CD4-positive, alpha-beta memory T cell (primary cell): ENCODE results near the gene ASB10. TPM values are rescaled to one million over a fixed set of nuclear protein-coding genes. Genes with fewer than 3 reads are reported as not detected.

Experiments
- CTCF ChIA-PET: fragments of 350-600 bp; sonication (Branson Sonifier 250); formaldehyde crosslinking; loops from one replicate; lab custom pipeline; 2021; ENCODE audit warnings: inconsistent platforms; ENCODE audit not compliant: partially characterized antibody; lab: Charles Lee
- POLR2A ChIA-PET: fragments of 350-600 bp; sonication (Branson Sonifier 250); formaldehyde crosslinking; loops from one replicate; lab custom pipeline; 2021; ENCODE audit not compliant: partially characterized antibody; lab: Charles Lee
- DNase-seq, 5 donors: peaks; one replicate each; pipeline versions ENCODE4 v3.0.0 to v3.0.0-alpha.2; 2020 to 2022; ENCODE audit warnings: mixed read lengths in 1 of 5
- H3K27ac ChIP-seq: one replicate; pipeline ENCODE4 v1.7.0; 2013; ENCODE audit warnings: low read depth, low read length
- H3K27me3 ChIP-seq: 2 replicates; pipeline ENCODE4 v1.7.0; 2013; ENCODE audit warnings: mild to moderate bottlenecking, low read length, moderate library complexity; ENCODE audit not compliant: insufficient read depth
- H3K36me3 ChIP-seq: 2 replicates; pipeline ENCODE4 v1.7.0; 2013; ENCODE audit warnings: mild to moderate bottlenecking, low read length, moderate library complexity; ENCODE audit not compliant: insufficient read depth
- H3K4me1 ChIP-seq: 2 replicates; pipeline ENCODE4 v1.7.0; 2013; ENCODE audit warnings: mild to moderate bottlenecking, low read length, moderate library complexity; ENCODE audit not compliant: insufficient read depth
- H3K4me3 ChIP-seq, 2 donors: one replicate each; pipeline ENCODE4 v1.7.0; 2013; ENCODE audit warnings: low read length in 2 of 2, mild to moderate bottlenecking in 1 of 2
- H3K9me3 ChIP-seq, 2 donors: one replicate each; pipeline ENCODE4 v1.7.0; 2013; ENCODE audit warnings: low read length in 2 of 2, control low read depth in 1 of 2; ENCODE audit not compliant: control insufficient read depth in 1 of 2
- H3K27ac Mint-ChIP-seq, 7 donors: one replicate each; pipeline ENCODE4 v1.8.0; 2020 to 2021; ENCODE audit warnings: mixed read lengths in 7 of 7, mild to moderate bottlenecking in 6 of 7, inconsistent platforms in 3 of 7, moderate library complexity in 3 of 7
- H3K27me3 Mint-ChIP-seq, 2 donors: one replicate each; pipeline ENCODE4 v1.8.0; 2020 to 2021; ENCODE audit warnings: mixed read lengths in 2 of 2
- H3K36me3 Mint-ChIP-seq, 2 donors: one replicate each; pipeline ENCODE4 v1.8.0; 2020 to 2021; ENCODE audit warnings: mixed read lengths in 2 of 2, inconsistent platforms in 1 of 2, mild to moderate bottlenecking in 1 of 2
- H3K4me1 Mint-ChIP-seq, 4 donors: one replicate each; pipeline ENCODE4 v1.8.0; 2020 to 2021; ENCODE audit warnings: mixed read lengths in 4 of 4, mild to moderate bottlenecking in 1 of 4
- H3K4me3 Mint-ChIP-seq, 8 donors: one replicate each; pipeline ENCODE4 v1.8.0; 2020 to 2021; ENCODE audit warnings: mixed read lengths in 8 of 8, mild to moderate bottlenecking in 7 of 8, moderate library complexity in 6 of 8, inconsistent platforms in 3 of 8
- H3K9me3 Mint-ChIP-seq, 8 donors: one replicate each; pipeline ENCODE4 v1.8.0; 2020 to 2021; ENCODE audit warnings: mixed read lengths in 8 of 8, mild to moderate bottlenecking in 5 of 8, inconsistent platforms in 3 of 8, moderate library complexity in 1 of 8
- intact Hi-C: fragments of 100-400 bp; cut with micrococcal nuclease; formaldehyde crosslinking; loops from one replicate; pipeline ENCODE4 v1.15.1; 2023
- polyA plus RNA-seq, 2 donors: library from polyadenylated mRNA; unstranded; fragments of 300-500 nt; fragmentation: Illumina TruSeq; gene quantifications; one replicate each; pipeline ENCODE4 v1.2.3, GENCODE V29; 2021
- total RNA-seq, 2 experiments: library from RNA; stranded (reverse); gene quantifications; one replicate each; pipeline ENCODE4 v1.2.3, GENCODE V29; 2021

ASB10 gene
- total and polyA plus RNA-seq, 4 experiments from 2014 or later = not detected

- DNase-seq = no peak
- no peak overlapping the region for H3K4me3 ChIP-seq
- no peak overlapping the region for H3K27ac ChIP-seq
- H3K9me3 Mint-ChIP-seq = no peaks in the 10 kb centered on the region
- intact Hi-C loops = no loop called here
- H3K4me3 Mint-ChIP-seq = no peak overlapping the region
- peaks cover under 1 to 10% (median 9%) of the 10 kb centered on the region in 4 donors for H3K4me1 Mint-ChIP-seq
- peaks cover 16% of the 10 kb centered on the region for H3K4me1 ChIP-seq
- ChIA-PET CTCF (no interaction called here), POLR2A (interaction anchor here (0.5 to 1.2 kb wide), 2 partner anchors 15 to 30 kb away, joined by 3 to 4 read pairs; no protein-coding TSS in a partner anchor)
- H3K27ac Mint-ChIP-seq = peak overlapping the region in 2 of 7 donors; percentile 24 to 46
- H3K27me3 Mint-ChIP-seq = no peaks in the 10 kb centered on the region
- no peaks in the 10 kb centered on the region for H3K36me3 Mint-ChIP-seq
- H3K36me3 ChIP-seq = no peaks in the 10 kb centered on the region
- H3K9me3 ChIP-seq = no peaks in the 10 kb centered on the region
- peaks cover 9% of the 10 kb centered on the region for H3K27me3 ChIP-seq
Observed at GRCh38 chr7:151198945-151199848, 12.1 kb upstream of the ASB10 start.

GRCh38 chr7:151197932-151198331 is 10.9 kb upstream of the ASB10 start:
- no peak for DNase-seq
- H3K9me3 ChIP-seq = no peaks in the 10 kb centered on the region
- peaks cover 21% of the 10 kb centered on the region for H3K4me1 ChIP-seq
- ChIA-PET CTCF (no interaction called here), POLR2A (no interaction called here)
- no peak overlapping the region for H3K4me3 ChIP-seq
- no peaks in the 10 kb centered on the region for H3K27me3 Mint-ChIP-seq
- H3K4me1 Mint-ChIP-seq = peaks cover 3 to 17% (median 11%) of the 10 kb centered on the region in 4 donors
- peaks cover 9% of the 10 kb centered on the region for H3K27me3 ChIP-seq
- intact Hi-C loops = no loop called here
- H3K9me3 Mint-ChIP-seq = no peaks in the 10 kb centered on the region
- no peak overlapping the region for H3K4me3 Mint-ChIP-seq
- no peak overlapping the region for H3K27ac ChIP-seq
- H3K36me3 ChIP-seq = no peaks in the 10 kb centered on the region
- no peak overlapping the region for H3K27ac Mint-ChIP-seq
- H3K36me3 Mint-ChIP-seq = no peaks in the 10 kb centered on the region

GRCh38 chr7:151195616-151196450 is 8.8 kb upstream of the ASB10 start:
- intact Hi-C loops = no loop called here
- H3K4me3 Mint-ChIP-seq = no peak overlapping the region
- H3K9me3 Mint-ChIP-seq = no peaks in the 10 kb centered on the region
- no peak overlapping the region for H3K27ac ChIP-seq
- H3K4me1 Mint-ChIP-seq = peaks cover 3 to 17% (median 11%) of the 10 kb centered on the region in 4 donors
- H3K36me3 ChIP-seq = no peaks in the 10 kb centered on the region
- POLR2A ChIA-PET = no interaction called here
- peaks cover 9% of the 10 kb centered on the region for H3K27me3 ChIP-seq
- no peaks in the 10 kb centered on the region for H3K27me3 Mint-ChIP-seq
- H3K4me1 ChIP-seq = peaks cover 21% of the 10 kb centered on the region
- no peak overlapping the region for H3K4me3 ChIP-seq
- H3K27ac Mint-ChIP-seq = no peak overlapping the region
- CTCF ChIA-PET = interaction anchor here (1.1 kb wide), 1 partner anchor 11 kb away, joined by 3 read pairs; no protein-coding TSS in a partner anchor
- no peaks in the 10 kb centered on the region for H3K9me3 ChIP-seq
- H3K36me3 Mint-ChIP-seq = no peaks in the 10 kb centered on the region
- no peak for DNase-seq

- H3K36me3 Mint-ChIP-seq = no peaks in the 10 kb centered on the region
- intact Hi-C loops = no loop called here
- no peak overlapping the region for H3K27ac ChIP-seq
- DNase-seq = no peak
- H3K9me3 Mint-ChIP-seq = no peaks in the 10 kb centered on the region
- ChIA-PET CTCF (interaction anchor here (0.8 kb wide), 1 partner anchor 50 kb away, joined by 3 read pairs; no protein-coding TSS in a partner anchor), POLR2A (no interaction called here)
- no peak overlapping the region for H3K4me3 ChIP-seq
- H3K36me3 ChIP-seq = no peaks in the 10 kb centered on the region
- peaks cover 21% of the 10 kb centered on the region for H3K4me1 ChIP-seq
- peaks cover 3 to 17% (median 11%) of the 10 kb centered on the region in 4 donors for H3K4me1 Mint-ChIP-seq
- no peak overlapping the region for H3K4me3 Mint-ChIP-seq
- no peaks in the 10 kb centered on the region for H3K27me3 Mint-ChIP-seq
- no peaks in the 10 kb centered on the region for H3K9me3 ChIP-seq
- peaks cover 9% of the 10 kb centered on the region for H3K27me3 ChIP-seq
- peak overlapping the region in 1 of 7 donors; percentile 62 for H3K27ac Mint-ChIP-seq
Observed at GRCh38 chr7:151194188-151194587, 7.1 kb upstream of the ASB10 start.

- Histone ChIP-seq H3K36me3 (no peaks in the 10 kb centered on the region), H3K27ac (no peak overlapping the region), H3K4me3 (no peak overlapping the region), H3K27me3 (peaks cover 9% of the 10 kb centered on the region), H3K4me1 (peaks cover 21% of the 10 kb centered on the region), H3K9me3 (no peaks in the 10 kb centered on the region)
- no peak overlapping the region for H3K27ac Mint-ChIP-seq
- ChIA-PET CTCF (interaction anchor here (1.2 kb wide), 1 partner anchor 51 kb away, joined by 3 read pairs; no protein-coding TSS in a partner anchor), POLR2A (no interaction called here)
- peak overlapping the region in 1 of 8 donors; percentile 12 for H3K4me3 Mint-ChIP-seq
- H3K36me3 Mint-ChIP-seq = no peaks in the 10 kb centered on the region
- intact Hi-C loops = no loop called here
- no peaks in the 10 kb centered on the region for H3K27me3 Mint-ChIP-seq
- no peak for DNase-seq
- H3K9me3 Mint-ChIP-seq = no peaks in the 10 kb centered on the region
- H3K4me1 Mint-ChIP-seq = peaks cover 3 to 17% (median 11%) of the 10 kb centered on the region in 4 donors
Observed at GRCh38 chr7:151193203-151193978, 6.3 kb upstream of the ASB10 start.

GRCh38 chr7:151192002-151192539 is 5.0 kb upstream of the ASB10 start:
- H3K36me3 Mint-ChIP-seq = no peaks in the 10 kb centered on the region
- no peak overlapping the region for H3K27ac Mint-ChIP-seq
- Histone ChIP-seq H3K36me3 (no peaks in the 10 kb centered on the region), H3K9me3 (no peaks in the 10 kb centered on the region), H3K27me3 (peaks cover 9% of the 10 kb centered on the region), H3K4me1 (peaks cover 21% of the 10 kb centered on the region), H3K4me3 (no peak overlapping the region), H3K27ac (no peak overlapping the region)
- peaks cover 3 to 17% (median 11%) of the 10 kb centered on the region in 4 donors for H3K4me1 Mint-ChIP-seq
- H3K9me3 Mint-ChIP-seq = no peaks in the 10 kb centered on the region
- ChIA-PET POLR2A (no interaction called here), CTCF (interaction anchor here (1.1 kb wide), 1 partner anchor 68 kb away, joined by 4 read pairs; no protein-coding TSS in a partner anchor)
- H3K27me3 Mint-ChIP-seq = no peaks in the 10 kb centered on the region
- no peak overlapping the region for H3K4me3 Mint-ChIP-seq
- intact Hi-C loops = no loop called here
- DNase-seq = no peak
